GM23248 (cell line): ENCODE results near the gene BBS7.

Experiments used
- EZH2 ChIP-seq: fragments of 200-600 bp; sonication (generic); IDR thresholded peaks from 2 replicates; pipeline ENCODE4 v1.6.1; 2018; ENCODE audit warnings: antibody characterized with exemption, mild to moderate bottlenecking; ENCODE audit not compliant: insufficient read depth, poor library complexity, severe bottlenecking
- EZH2phosphoT487 ChIP-seq: fragments of 200-600 bp; sonication (generic); IDR thresholded peaks from 2 replicates; pipeline ENCODE4 v1.6.1; 2018; ENCODE audit warnings: antibody characterized with exemption, moderate library complexity, mild to moderate bottlenecking, low read depth; ENCODE audit not compliant: insufficient read depth

DNA sequence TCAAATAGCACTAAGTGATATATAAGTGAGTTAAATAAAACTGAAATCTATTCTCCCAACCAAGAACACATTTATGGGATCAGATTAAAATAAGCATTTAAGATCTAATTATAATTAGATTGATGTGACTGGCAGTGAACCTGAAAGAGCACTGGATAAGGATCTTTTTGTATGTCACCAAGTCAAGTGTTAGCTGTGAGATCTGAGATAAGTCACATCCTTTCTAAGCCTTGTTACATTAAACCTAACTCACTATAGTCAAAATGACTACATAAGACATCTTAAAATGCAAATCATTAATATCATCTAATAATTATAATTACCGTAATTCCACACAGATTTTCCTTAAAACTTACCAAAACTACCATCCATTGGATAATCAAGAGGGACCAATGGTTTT, 48.2 kb downstream of the BBS7 start:
- TF ChIP-seq EZH2phosphoT487: no peak
- no peak for TF ChIP-seq EZH2
